Activated CD8-positive, alpha-beta T cell treated with anti-CD3 and anti-CD28 coated beads for 36 hours (primary cell): ENCODE results near the gene PLSCR3. TPM values are rescaled to one million over a fixed set of nuclear protein-coding genes. Genes with fewer than 3 reads are reported as not detected.

Experiments
- ATAC-seq: fragments of 200-7000 bp; cut with Tn5 transposase; one replicate; pipeline ENCODE4 v1.10.0; 2021; ENCODE audit warnings: mild to moderate bottlenecking, moderate library complexity
- CTCF ChIA-PET: fragments of 350-600 bp; sonication (Branson Sonifier 250); formaldehyde crosslinking; loops from one replicate; lab custom pipeline; 2021; ENCODE audit warnings: antibody characterized with exemption; lab: Charles Lee
- POLR2A ChIA-PET: fragments of 350-600 bp; sonication (Branson Sonifier 250); formaldehyde crosslinking; loops from one replicate; lab custom pipeline; 2021; ENCODE audit warnings: antibody characterized with exemption; lab: Charles Lee
- DNase-seq: peaks from one replicate; pipeline ENCODE4 v3.0.0-alpha.2; 2020
- H3K27ac Mint-ChIP-seq: one replicate; pipeline ENCODE4 v1.8.0; 2021; ENCODE audit warnings: mild to moderate bottlenecking, mixed read lengths
- H3K27me3 Mint-ChIP-seq: one replicate; pipeline ENCODE4 v1.8.0; 2021; ENCODE audit warnings: mixed read lengths
- H3K36me3 Mint-ChIP-seq: one replicate; pipeline ENCODE4 v1.8.0; 2021; ENCODE audit warnings: low read depth, mixed read lengths
- H3K4me1 Mint-ChIP-seq: one replicate; pipeline ENCODE4 v1.8.0; 2021; ENCODE audit warnings: low read depth, mixed read lengths
- H3K4me3 Mint-ChIP-seq: one replicate; pipeline ENCODE4 v1.8.0; 2021; ENCODE audit warnings: mild to moderate bottlenecking, moderate library complexity, mixed read lengths
- H3K9me3 Mint-ChIP-seq: one replicate; pipeline ENCODE4 v1.8.0; 2021; ENCODE audit warnings: mixed read lengths
- CTCF ChIP-seq: fragments of 200-600 bp; IDR thresholded peaks from one replicate; pipeline ENCODE4 v1.8.0; 2022; ENCODE audit warnings: antibody characterized with exemption, mild to moderate bottlenecking
- intact Hi-C: fragments of 100-400 bp; cut with micrococcal nuclease; formaldehyde crosslinking; loops from one replicate; pipeline ENCODE4 v1.10.0; 2022
- total RNA-seq, 2 experiments: library from RNA; stranded (reverse); gene quantifications; one replicate each; pipeline ENCODE4 v1.2.3, GENCODE V29; 2021

The PLSCR3 gene
- total RNA-seq, 2 experiments from 2014 or later: 62.6 to 71.1 TPM

- CTCF ChIA-PET: interaction anchor here (0.7 to 4.4 kb wide), 6 partner anchors 17 to 123 kb away, joined by 3 to 68 read pairs (median 26); partner anchors contain the start of genes PLSCR3, SLC35G6, TMEM95 and ZBTB4
- Mint-ChIP-seq H3K4me3 (peak overlapping the region; percentile 94), H3K27me3 (peaks cover 35% of the 10 kb centered on the region), H3K4me1 (peaks cover 31% of the 10 kb centered on the region), H3K27ac (peak overlapping the region; percentile 7), H3K9me3 (no peaks in the 10 kb centered on the region), H3K36me3 (peaks cover 21% of the 10 kb centered on the region)
- TF ChIP-seq CTCF: no peak
- no peak for ATAC-seq
- POLR2A ChIA-PET: interaction anchor here (0.5 to 8.8 kb wide), 6 partner anchors 16 to 249 kb away, joined by 3 to 83 read pairs (median 29); partner anchors contain the start of genes POLR2A, SLC35G6, TP53 and ZBTB4
- intact Hi-C loops: loop anchor here (5.0 kb wide), 3 partner anchors 44 to 124 kb away; partner anchors contain the start of genes KCTD11, POLR2A, SENP3 and SLC35G6
- peak; percentile 72 for DNase-seq
Observed at GRCh38 chr17:7437950-7438614, 43.8 kb upstream of the PLSCR3 start.

GRCh38 chr17:7437369-7437863 lies 43.1 kb upstream of the PLSCR3 start:
- H3K27me3 Mint-ChIP-seq: peaks cover 29% of the 10 kb centered on the region
- intact Hi-C loops: loop anchor here (5.0 kb wide), 3 partner anchors 45 to 125 kb away; partner anchors contain the start of genes KCTD11, POLR2A, SENP3 and SLC35G6
- peaks cover 31% of the 10 kb centered on the region for H3K4me1 Mint-ChIP-seq
- H3K27ac Mint-ChIP-seq: no peak overlapping the region
- H3K4me3 Mint-ChIP-seq: peak overlapping the region; percentile 94
- POLR2A ChIA-PET: interaction anchor here (0.6 to 8.8 kb wide), 21 partner anchors 8 to 396 kb away, joined by 3 to 83 read pairs (median 5); partner anchors contain the start of genes CHRNB1, MPDU1, POLR2A and SENP3
- H3K9me3 Mint-ChIP-seq: no peaks in the 10 kb centered on the region
- DNase-seq (peak; percentile 16), ATAC-seq (no peak)
- TF ChIP-seq CTCF: no peak
- H3K36me3 Mint-ChIP-seq: peaks cover 21% of the 10 kb centered on the region
- CTCF ChIA-PET: interaction anchor here (0.6 to 4.4 kb wide), 33 partner anchors 8 to 152 kb away, joined by 3 to 68 read pairs (median 5); partner anchors contain the start of genes CHRNB1, MPDU1, NEURL4 and POLR2A

- peak; percentile 85 for TF ChIP-seq CTCF
- Mint-ChIP-seq H3K36me3 (peaks cover 21% of the 10 kb centered on the region), H3K27me3 (peaks cover 25% of the 10 kb centered on the region), H3K9me3 (no peaks in the 10 kb centered on the region), H3K27ac (peak overlapping the region; percentile 97), H3K4me1 (peaks cover 31% of the 10 kb centered on the region), H3K4me3 (peak overlapping the region; percentile 94)
- intact Hi-C loops: loop anchor here (5.0 kb wide), 3 partner anchors 46 to 126 kb away; partner anchors contain the start of genes KCTD11, POLR2A, SENP3 and SLC35G6
- ATAC-seq: peak; percentile 63
- POLR2A ChIA-PET: interaction anchor here (0.6 to 8.8 kb wide), 33 partner anchors 8 to 406 kb away, joined by 3 to 83 read pairs (median 4); partner anchors contain the start of genes CHRNB1, MPDU1, POLR2A and SENP3
- CTCF ChIA-PET: interaction anchor here (0.6 to 4.4 kb wide), 46 partner anchors 9 to 250 kb away, joined by 3 to 68 read pairs (median 4); partner anchors contain the start of genes CHRNB1, MPDU1, NEURL4 and POLR2A
- peak; percentile 86 for DNase-seq
Observed at GRCh38 chr17:7436556-7437368, 42.4 kb upstream of the PLSCR3 start.

- Mint-ChIP-seq H3K27ac (peak overlapping the region; percentile 97), H3K36me3 (peaks cover 21% of the 10 kb centered on the region), H3K4me3 (peak overlapping the region; percentile 94), H3K4me1 (peaks cover 30% of the 10 kb centered on the region), H3K9me3 (no peaks in the 10 kb centered on the region), H3K27me3 (peaks cover 19% of the 10 kb centered on the region)
- ChIA-PET POLR2A (interaction anchor here (0.6 to 8.8 kb wide), 31 partner anchors 9 to 407 kb away, joined by 3 to 83 read pairs (median 4); partner anchors contain the start of genes CHRNB1, MPDU1, POLR2A and SENP3), CTCF (interaction anchor here (0.6 to 4.4 kb wide), 34 partner anchors 10 to 459 kb away, joined by 3 to 68 read pairs (median 4); partner anchors contain the start of genes CHRNB1, MPDU1, NEURL4 and POLR2A)
- peak; percentile 44 for TF ChIP-seq CTCF
- intact Hi-C loops: loop anchor here (1.0 to 5.0 kb wide), 4 partner anchors 32 to 126 kb away; partner anchors contain the start of genes KCTD11, POLR2A, SENP3 and SLC35G6
- DNase-seq: peak; percentile 78
- peak; percentile 18 for ATAC-seq
Observed at GRCh38 chr17:7435676-7436555, 41.6 kb upstream of the PLSCR3 start.
